ENCODE results near the gene PICALM. TPM values are rescaled to one million over a fixed set of nuclear protein-coding genes. Genes with fewer than 3 reads are reported as not detected.
A peak's percentile ranks its signal among the peaks of the same experiment; 100 is the strongest.

The PICALM gene
- total and polyA plus RNA-seq, 2 donors (not counting 1 experiment from before 2014, with no cell fraction given) = 48.4 to 165 TPM

GRCh38 chr11:86037743-86038142 lies 31.1 kb downstream of the PICALM start:
- H3K79me2 ChIP-seq (ENCODE audit: control insufficient read depth, insufficient read depth, low read length) = peaks cover 97% of the 10 kb centered on the region
- TF ChIP-seq CTCF (IDR thresholded peaks at IDR 0.05) = no peak
- TF ChIP-seq EZH2 (IDR thresholded peaks at IDR 0.05; ENCODE audit: borderline replicate concordance, insufficient read depth, low read depth, low read length, poor library complexity, severe bottlenecking) = no peak
- intact Hi-C loops (cut with micrococcal nuclease) = no loop called here

GRCh38 chr11:86035920-86036319 lies 33.0 kb downstream of the PICALM start:
- peaks cover 46% of the 10 kb centered on the region for H3K4me1 Mint-ChIP-seq
- TF ChIP-seq CTCF (IDR thresholded peaks at IDR 0.05) = no peak
- TF ChIP-seq EZH2 (IDR thresholded peaks at IDR 0.05; ENCODE audit: borderline replicate concordance, insufficient read depth, low read depth, low read length, poor library complexity, severe bottlenecking) = no peak

More at GRCh38 chr11:86037743-86038142, 31.1 kb downstream of the PICALM start:
- H4K20me1 ChIP-seq (ENCODE audit: control insufficient read depth, insufficient read depth, low read length, poor library complexity, severe bottlenecking) = peaks cover 45% of the 10 kb centered on the region
- no peaks in the 10 kb centered on the region for H3K36me3 ChIP-seq (replicated peaks in 1 of 2; ENCODE audit: control extremely low read depth in 1 of 2, control insufficient read depth in 1 of 2, extremely low read depth in 1 of 2, insufficient read depth in 2 of 2, low read length in 1 of 2)
- no peaks in the 10 kb centered on the region for H3K27me3 ChIP-seq (replicated peaks in 1 of 4; ENCODE audit: control extremely low read depth in 1 of 4, control insufficient read depth in 3 of 4, insufficient read depth in 4 of 4, low read length in 3 of 4)
- H3K4me1 Mint-ChIP-seq = peaks cover 52% of the 10 kb centered on the region
- DNase-seq (no peak), ATAC-seq (ENCODE audit: low read depth) (no peak)
- WGBS (ENCODE audit: insufficient coverage) = 100% methylated on average over 1 of the region's 4 CpGs
- no peak overlapping the region for H3K27ac Mint-ChIP-seq
- no peak overlapping the region for H3K9ac ChIP-seq (ENCODE audit: low read length)
- no peak overlapping the region for H2AFZ ChIP-seq (ENCODE audit: insufficient read depth, low read depth, low read length, poor library complexity, severe bottlenecking)
- peaks cover 8 to 20% of the 10 kb centered on the region in 2 donors for H3K4me1 ChIP-seq (ENCODE audit: control insufficient read depth in 2 of 2, insufficient read depth in 2 of 2, low read length in 2 of 2)
- POLR2A ChIA-PET = interaction anchor here (0.7 kb wide), 1 partner anchor 45 kb away, joined by 3 read pairs; no protein-coding TSS in a partner anchor
- no peaks in the 10 kb centered on the region for H3K27me3 Mint-ChIP-seq
- H3K4me2 ChIP-seq (replicated peaks; ENCODE audit: low read depth, low read length, poor library complexity, severe bottlenecking) = no peak overlapping the region
- no peak overlapping the region for H3K27ac ChIP-seq (ENCODE audit: low read length in 2 of 2)
- no peaks in the 10 kb centered on the region for H3K9me3 ChIP-seq (ENCODE audit: control extremely low read depth in 1 of 3, control insufficient read depth in 2 of 3, insufficient read depth in 1 of 3, low read length in 2 of 3)
- no peaks in the 10 kb centered on the region for H3K9me3 Mint-ChIP-seq (ENCODE audit: insufficient read depth)
- no peak overlapping the region for H3K4me3 Mint-ChIP-seq
- H3K4me3 ChIP-seq (ENCODE audit: control extremely low read depth in 1 of 5, extremely low read depth in 1 of 5, insufficient read depth in 1 of 5, low read depth in 2 of 5, low read length in 4 of 5) = no peak overlapping the region
- CTCF ChIA-PET = no interaction called here

More at GRCh38 chr11:86035920-86036319, 33.0 kb downstream of the PICALM start:
- Histone ChIP-seq H3K9ac (ENCODE audit: low read length) (no peak overlapping the region), H3K27ac (ENCODE audit: low read length in 2 of 2) (peak overlapping the region in 1 of 2 donors; percentile 25), H3K27me3 (replicated peaks in 1 of 4; ENCODE audit: control extremely low read depth in 1 of 4, control insufficient read depth in 3 of 4, insufficient read depth in 4 of 4, low read length in 3 of 4) (no peaks in the 10 kb centered on the region), H3K9me3 (ENCODE audit: control extremely low read depth in 1 of 3, control insufficient read depth in 2 of 3, insufficient read depth in 1 of 3, low read length in 2 of 3) (no peaks in the 10 kb centered on the region), H4K20me1 (ENCODE audit: control insufficient read depth, insufficient read depth, low read length, poor library complexity, severe bottlenecking) (peaks cover 47% of the 10 kb centered on the region), H3K4me1 (ENCODE audit: control insufficient read depth in 2 of 2, insufficient read depth in 2 of 2, low read length in 2 of 2) (peaks cover 0 to 8% of the 10 kb centered on the region in 2 donors), H2AFZ (ENCODE audit: insufficient read depth, low read depth, low read length, poor library complexity, severe bottlenecking) (no peak overlapping the region), H3K4me3 (ENCODE audit: control extremely low read depth in 1 of 5, extremely low read depth in 1 of 5, insufficient read depth in 1 of 5, low read depth in 2 of 5, low read length in 4 of 5) (no peak overlapping the region), H3K79me2 (ENCODE audit: control insufficient read depth, insufficient read depth, low read length) (peaks cover 97% of the 10 kb centered on the region), H3K4me2 (replicated peaks; ENCODE audit: low read depth, low read length, poor library complexity, severe bottlenecking) (no peak overlapping the region), H3K36me3 (replicated peaks in 1 of 2; ENCODE audit: control extremely low read depth in 1 of 2, control insufficient read depth in 1 of 2, extremely low read depth in 1 of 2, insufficient read depth in 2 of 2, low read length in 1 of 2) (peaks cover 0 to 4% of the 10 kb centered on the region in 2 experiments)
- WGBS (ENCODE audit: insufficient coverage) = no CpG with 5 or more reads among the region's 2 CpGs
- no peak overlapping the region for H3K4me3 Mint-ChIP-seq
- DNase-seq (no peak), ATAC-seq (ENCODE audit: low read depth) (no peak)
- H3K27me3 Mint-ChIP-seq = no peaks in the 10 kb centered on the region
- CTCF ChIA-PET = no interaction called here
- POLR2A ChIA-PET = no interaction called here
- intact Hi-C loops (cut with micrococcal nuclease) = no loop called here
- no peaks in the 10 kb centered on the region for H3K9me3 Mint-ChIP-seq (ENCODE audit: insufficient read depth)
- H3K27ac Mint-ChIP-seq = no peak overlapping the region

Measured in B cell (primary cell).